Measurements from ENCODE around the gene THRA. TPM values are rescaled to one million over a fixed set of nuclear protein-coding genes. Genes with fewer than 3 reads are reported as not detected.
A peak's percentile ranks its signal among the peaks of the same experiment; 100 is the strongest.
"Not testable (repeated sequence)": the region's sequence is repeated elsewhere in the genome, so short reads cannot be mapped to it uniquely, and the experiment has no call there.

THRA gene
- total RNA-seq, 1 donor from 2014 or later, result 13.6 TPM

- H3K36me3 Mint-ChIP-seq (ENCODE audit: low read depth, unreplicated experiment), result peaks cover 39% of the 10 kb centered on the region
- TF ChIP-seq, protein P1, sequence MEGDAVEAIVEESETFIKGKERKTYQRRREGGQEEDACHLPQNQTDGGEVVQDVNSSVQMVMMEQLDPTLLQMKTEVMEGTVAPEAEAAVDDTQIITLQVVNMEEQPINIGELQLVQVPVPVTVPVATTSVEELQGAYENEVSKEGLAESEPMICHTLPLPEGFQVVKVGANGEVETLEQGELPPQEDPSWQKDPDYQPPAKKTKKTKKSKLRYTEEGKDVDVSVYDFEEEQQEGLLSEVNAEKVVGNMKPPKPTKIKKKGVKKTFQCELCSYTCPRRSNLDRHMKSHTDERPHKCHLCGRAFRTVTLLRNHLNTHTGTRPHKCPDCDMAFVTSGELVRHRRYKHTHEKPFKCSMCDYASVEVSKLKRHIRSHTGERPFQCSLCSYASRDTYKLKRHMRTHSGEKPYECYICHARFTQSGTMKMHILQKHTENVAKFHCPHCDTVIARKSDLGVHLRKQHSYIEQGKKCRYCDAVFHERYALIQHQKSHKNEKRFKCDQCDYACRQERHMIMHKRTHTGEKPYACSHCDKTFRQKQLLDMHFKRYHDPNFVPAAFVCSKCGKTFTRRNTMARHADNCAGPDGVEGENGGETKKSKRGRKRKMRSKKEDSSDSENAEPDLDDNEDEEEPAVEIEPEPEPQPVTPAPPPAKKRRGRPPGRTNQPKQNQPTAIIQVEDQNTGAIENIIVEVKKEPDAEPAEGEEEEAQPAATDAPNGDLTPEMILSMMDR (IDR thresholded peaks at IDR 0.05; ENCODE audit: unreplicated experiment), result no peak
- peaks cover 10% of the 10 kb centered on the region for H3K4me1 Mint-ChIP-seq (ENCODE audit: unreplicated experiment)
- H3K27me3 Mint-ChIP-seq (ENCODE audit: unreplicated experiment), result peaks cover 3% of the 10 kb centered on the region
- no peak for DNase-seq (ENCODE audit: low spot score)
- no peaks in the 10 kb centered on the region for H3K9me3 Mint-ChIP-seq (ENCODE audit: unreplicated experiment)
- peak overlapping the region; percentile 24 for H3K27ac Mint-ChIP-seq (ENCODE audit: unreplicated experiment)
- H3K4me3 Mint-ChIP-seq (ENCODE audit: unreplicated experiment), result peak overlapping the region; percentile 47
Observed at GRCh38 chr17:40129498-40129897, 66.7 kb downstream of the THRA start.

GRCh38 chr17:40130352-40131042, 67.7 kb downstream of the THRA start:
- no peak for DNase-seq (ENCODE audit: low spot score)
- Mint-ChIP-seq H3K36me3 (ENCODE audit: low read depth, unreplicated experiment) (peaks cover 45% of the 10 kb centered on the region), H3K4me3 (ENCODE audit: unreplicated experiment) (no peak overlapping the region), H3K27ac (ENCODE audit: unreplicated experiment) (no peak overlapping the region), H3K27me3 (ENCODE audit: unreplicated experiment) (peaks cover 3% of the 10 kb centered on the region), H3K9me3 (ENCODE audit: unreplicated experiment) (no peaks in the 10 kb centered on the region), H3K4me1 (ENCODE audit: unreplicated experiment) (peaks cover 6% of the 10 kb centered on the region)
- TF ChIP-seq, protein P1 (IDR thresholded peaks at IDR 0.05; ENCODE audit: unreplicated experiment), result no peak

DNA sequence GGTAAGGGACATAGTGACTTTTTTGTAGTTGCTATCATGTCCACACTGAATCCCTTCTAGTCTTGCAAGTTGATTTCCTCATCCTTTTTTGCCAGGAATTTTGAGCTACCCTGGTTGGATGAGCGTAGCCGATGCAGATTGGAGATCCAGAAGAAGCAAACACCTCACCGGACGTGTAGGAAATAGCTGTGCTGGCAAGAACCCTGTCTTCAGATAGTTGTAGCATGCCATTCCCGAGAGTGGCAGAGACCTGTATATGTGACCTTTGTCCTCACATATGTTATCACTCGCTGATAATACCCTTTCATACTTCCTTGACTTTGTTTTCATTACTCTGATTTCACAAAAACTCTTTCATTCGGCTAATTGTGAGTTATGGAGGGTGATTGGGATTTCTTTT, 71.4 kb downstream of the THRA start:
- TF ChIP-seq, protein P1 (IDR thresholded peaks at IDR 0.05; ENCODE audit: unreplicated experiment), result no peak
- no peak for DNase-seq (ENCODE audit: low spot score)
- no peaks in the 10 kb centered on the region for H3K4me1 Mint-ChIP-seq (ENCODE audit: unreplicated experiment)
- peak overlapping the region; percentile 17 for H3K27ac Mint-ChIP-seq (ENCODE audit: unreplicated experiment)
- peaks cover 39% of the 10 kb centered on the region for H3K36me3 Mint-ChIP-seq (ENCODE audit: low read depth, unreplicated experiment)
- peaks cover 2% of the 10 kb centered on the region for H3K27me3 Mint-ChIP-seq (ENCODE audit: unreplicated experiment)
- H3K4me3 Mint-ChIP-seq (ENCODE audit: unreplicated experiment), result no peak overlapping the region
- H3K9me3 Mint-ChIP-seq (ENCODE audit: unreplicated experiment), result no peaks in the 10 kb centered on the region

GRCh38 chr17:40135817-40136216, 73.1 kb downstream of the THRA start:
- no peak overlapping the region for H3K27ac Mint-ChIP-seq (ENCODE audit: unreplicated experiment)
- H3K4me1 Mint-ChIP-seq (ENCODE audit: unreplicated experiment), result peaks cover 3% of the 10 kb centered on the region
- H3K4me3 Mint-ChIP-seq (ENCODE audit: unreplicated experiment), result no peak overlapping the region
- no peaks in the 10 kb centered on the region for H3K9me3 Mint-ChIP-seq (ENCODE audit: unreplicated experiment)
- H3K27me3 Mint-ChIP-seq (ENCODE audit: unreplicated experiment), result peaks cover 4% of the 10 kb centered on the region
- DNase-seq (ENCODE audit: low spot score), result no peak
- TF ChIP-seq, protein P1 (IDR thresholded peaks at IDR 0.05; ENCODE audit: unreplicated experiment), result no peak
- peaks cover 34% of the 10 kb centered on the region for H3K36me3 Mint-ChIP-seq (ENCODE audit: low read depth, unreplicated experiment)

DNA sequence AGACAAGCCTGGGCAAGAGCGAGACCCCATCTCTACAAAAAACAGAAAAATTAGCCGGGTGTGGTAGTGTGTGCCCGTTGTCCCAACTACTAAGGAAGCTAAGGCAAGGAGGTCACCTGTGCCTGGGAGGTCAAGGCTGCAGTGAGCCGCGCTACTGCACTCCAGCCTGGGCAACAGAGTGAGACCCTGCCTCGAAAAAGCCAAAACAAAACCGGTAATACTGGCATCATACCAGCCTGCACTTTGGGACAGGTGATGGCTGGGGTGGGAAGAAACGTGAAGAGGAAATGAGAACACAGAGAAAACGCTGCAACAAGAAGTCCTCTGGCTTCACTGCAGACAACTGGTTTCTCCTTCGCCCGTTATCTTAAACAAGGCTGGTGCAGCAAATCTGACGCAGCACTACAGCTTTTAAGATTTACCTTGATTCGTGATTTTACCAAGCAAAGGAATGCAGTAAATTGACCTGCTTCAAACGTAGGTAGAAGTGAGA, 76.8 kb downstream of the THRA start:
- Mint-ChIP-seq H3K4me3 (ENCODE audit: unreplicated experiment) (peak overlapping the region; percentile 98), H3K4me1 (ENCODE audit: unreplicated experiment) (peaks cover 12% of the 10 kb centered on the region), H3K9me3 (ENCODE audit: unreplicated experiment) (no peaks in the 10 kb centered on the region), H3K36me3 (ENCODE audit: low read depth, unreplicated experiment) (peaks cover 26% of the 10 kb centered on the region), H3K27ac (ENCODE audit: unreplicated experiment) (peak overlapping the region; percentile 97), H3K27me3 (ENCODE audit: unreplicated experiment) (peaks cover 4% of the 10 kb centered on the region)
- peak; percentile 5 for DNase-seq (ENCODE audit: low spot score)
- TF ChIP-seq, protein P1 (IDR thresholded peaks at IDR 0.05; ENCODE audit: unreplicated experiment), result no peak

- Mint-ChIP-seq H3K4me1 (ENCODE audit: unreplicated experiment) (peaks cover 12% of the 10 kb centered on the region), H3K36me3 (ENCODE audit: low read depth, unreplicated experiment) (peaks cover 14% of the 10 kb centered on the region)
- H3K9me3 Mint-ChIP-seq (ENCODE audit: unreplicated experiment); H3K4me3 Mint-ChIP-seq (ENCODE audit: unreplicated experiment); H3K27ac Mint-ChIP-seq (ENCODE audit: unreplicated experiment); H3K27me3 Mint-ChIP-seq (ENCODE audit: unreplicated experiment); DNase-seq (ENCODE audit: low spot score): not testable (repeated sequence)
Observed at GRCh38 chr17:40143166-40143565, 80.4 kb downstream of the THRA start.

All from endothelial cell (in vitro differentiated cells).